ENCODE results near the gene CPA4.

CPA4 gene

DNA sequence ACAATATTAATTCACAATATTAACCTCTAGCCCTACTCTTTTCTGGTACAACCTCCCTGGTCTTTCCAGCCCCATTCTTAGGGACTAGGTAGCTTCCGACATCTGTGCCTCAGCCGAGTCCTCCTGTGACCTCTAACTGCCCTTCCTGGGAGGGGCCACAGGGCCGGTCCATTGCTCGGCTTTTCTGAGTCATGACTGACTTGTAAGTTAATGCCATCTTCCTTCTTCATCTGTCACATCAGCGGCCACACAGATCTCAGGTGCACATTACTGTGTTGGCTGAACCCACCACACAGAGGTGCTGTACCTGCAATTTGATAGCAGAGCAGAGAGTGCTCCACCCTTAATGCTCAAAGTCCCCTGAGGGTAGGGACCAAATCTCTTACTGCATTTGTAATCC lies 4.1 kb upstream of the CPA4 start:
- no peak for TF ChIP-seq ZFX (IDR thresholded peaks at IDR 0.05)
- TF ChIP-seq, protein P1, sequence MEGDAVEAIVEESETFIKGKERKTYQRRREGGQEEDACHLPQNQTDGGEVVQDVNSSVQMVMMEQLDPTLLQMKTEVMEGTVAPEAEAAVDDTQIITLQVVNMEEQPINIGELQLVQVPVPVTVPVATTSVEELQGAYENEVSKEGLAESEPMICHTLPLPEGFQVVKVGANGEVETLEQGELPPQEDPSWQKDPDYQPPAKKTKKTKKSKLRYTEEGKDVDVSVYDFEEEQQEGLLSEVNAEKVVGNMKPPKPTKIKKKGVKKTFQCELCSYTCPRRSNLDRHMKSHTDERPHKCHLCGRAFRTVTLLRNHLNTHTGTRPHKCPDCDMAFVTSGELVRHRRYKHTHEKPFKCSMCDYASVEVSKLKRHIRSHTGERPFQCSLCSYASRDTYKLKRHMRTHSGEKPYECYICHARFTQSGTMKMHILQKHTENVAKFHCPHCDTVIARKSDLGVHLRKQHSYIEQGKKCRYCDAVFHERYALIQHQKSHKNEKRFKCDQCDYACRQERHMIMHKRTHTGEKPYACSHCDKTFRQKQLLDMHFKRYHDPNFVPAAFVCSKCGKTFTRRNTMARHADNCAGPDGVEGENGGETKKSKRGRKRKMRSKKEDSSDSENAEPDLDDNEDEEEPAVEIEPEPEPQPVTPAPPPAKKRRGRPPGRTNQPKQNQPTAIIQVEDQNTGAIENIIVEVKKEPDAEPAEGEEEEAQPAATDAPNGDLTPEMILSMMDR (conservative IDR thresholded peaks at IDR 0.05): no peak
- no peak overlapping the region for H3K27ac ChIP-seq

- no peak overlapping the region for H3K27ac ChIP-seq
- no peak for TF ChIP-seq ZFX (IDR thresholded peaks at IDR 0.05)
- TF ChIP-seq, protein P1 (conservative IDR thresholded peaks at IDR 0.05): no peak
These were observed 3.5 kb upstream of the CPA4 start for GRCh38 chr7:130289478-130289877.

DNA sequence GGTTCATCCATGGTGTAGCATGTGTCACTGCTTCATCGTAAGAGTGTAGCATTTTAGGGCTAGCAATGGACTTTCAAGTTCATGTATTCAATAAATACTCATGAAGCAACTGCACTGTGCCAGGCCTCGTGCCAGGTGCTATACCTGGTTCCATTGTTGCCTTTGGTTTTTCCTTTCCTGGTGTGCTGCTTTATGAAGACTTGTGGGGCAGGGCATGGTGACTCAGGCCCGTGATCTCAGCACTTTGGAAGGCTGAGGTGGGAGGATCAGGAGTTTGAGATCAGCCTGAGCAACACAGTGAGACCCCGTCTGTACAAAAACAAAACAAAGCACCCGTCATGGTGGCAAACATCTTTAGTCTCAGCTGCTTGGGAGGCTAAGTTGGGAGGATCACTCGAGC lies 2.2 kb upstream of the CPA4 start:
- no peak overlapping the region for H3K27ac ChIP-seq

GRCh38 chr7:130293521-130293920 lies 560 bp downstream of the CPA4 start:
- no peak overlapping the region for H3K27ac ChIP-seq
- TF ChIP-seq, protein P1 (conservative IDR thresholded peaks at IDR 0.05): no peak
- TF ChIP-seq ZFX (IDR thresholded peaks at IDR 0.05): no peak

More for the DNA sequence above, 2.2 kb upstream of the CPA4 start:
- TF ChIP-seq, protein P1 (conservative IDR thresholded peaks at IDR 0.05): no peak
- TF ChIP-seq ZFX (IDR thresholded peaks at IDR 0.05): no peak

GRCh38 chr7:130294314-130294713 lies 1.4 kb downstream of the CPA4 start:
- no peak for TF ChIP-seq ZFX (IDR thresholded peaks at IDR 0.05)
- TF ChIP-seq, protein P1 (conservative IDR thresholded peaks at IDR 0.05): no peak
- no peak overlapping the region for H3K27ac ChIP-seq

- no peak for TF ChIP-seq ZFX (IDR thresholded peaks at IDR 0.05)
- TF ChIP-seq, protein P1 (conservative IDR thresholded peaks at IDR 0.05): no peak
- H3K27ac ChIP-seq: no peak overlapping the region
These were observed 3.4 kb downstream of the CPA4 start for GRCh38 chr7:130296221-130296951.

DNA sequence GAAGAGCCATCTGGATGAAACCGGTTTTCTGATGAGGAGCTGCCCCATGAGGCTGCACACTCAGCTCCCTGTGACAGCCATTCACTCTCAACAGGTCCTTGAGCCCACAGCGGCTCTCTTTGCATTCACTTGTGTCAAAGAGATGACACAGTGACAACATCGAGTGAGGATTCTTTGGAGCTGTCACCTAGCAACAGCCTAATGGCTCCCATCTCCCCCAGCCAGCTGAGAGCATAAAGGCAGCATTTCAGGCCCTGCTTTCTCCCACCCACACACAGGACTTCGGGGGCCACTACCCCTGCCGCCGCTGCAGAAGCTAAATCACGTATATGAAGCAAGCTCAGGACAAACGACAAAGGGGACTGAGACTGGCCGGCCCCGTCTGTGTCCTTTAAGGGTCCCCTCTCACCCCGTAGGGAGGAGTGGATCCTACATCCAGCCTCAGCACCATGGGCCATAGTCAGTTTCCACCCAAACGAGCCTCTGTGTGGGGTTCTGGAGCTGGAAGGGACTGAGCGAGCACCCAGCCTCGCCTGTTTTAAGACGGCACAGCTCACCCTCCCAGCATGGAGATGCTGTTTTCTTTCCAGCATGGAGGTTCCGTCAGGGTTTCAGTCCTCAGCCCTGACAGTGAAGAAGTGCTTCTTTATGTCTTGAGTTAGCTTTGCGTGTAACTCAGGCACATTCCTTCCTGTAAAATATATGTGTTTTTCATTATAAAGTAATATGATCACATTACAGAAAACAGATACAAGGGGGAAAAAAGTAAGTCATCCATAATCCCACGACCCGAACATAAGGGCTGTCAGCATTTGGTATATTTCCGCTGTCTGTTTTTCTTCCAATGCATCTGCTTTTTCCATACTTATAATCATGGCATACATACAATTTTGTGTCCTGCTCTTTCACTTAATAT lies 4.9 kb downstream of the CPA4 start:
- H3K27ac ChIP-seq: no peak overlapping the region
- TF ChIP-seq, protein P1 (conservative IDR thresholded peaks at IDR 0.05): no peak
- no peak for TF ChIP-seq ZFX (IDR thresholded peaks at IDR 0.05)

Measured in C4-2B (cell line).